Measurements from ENCODE around the gene EARS2. TPM values are rescaled to one million over a fixed set of nuclear protein-coding genes. Genes with fewer than 3 reads are reported as not detected.

The EARS2 gene
- total RNA-seq, 4 donors from 2014 or later = 13.8 to 37.4 (median 28.0) TPM

DNA sequence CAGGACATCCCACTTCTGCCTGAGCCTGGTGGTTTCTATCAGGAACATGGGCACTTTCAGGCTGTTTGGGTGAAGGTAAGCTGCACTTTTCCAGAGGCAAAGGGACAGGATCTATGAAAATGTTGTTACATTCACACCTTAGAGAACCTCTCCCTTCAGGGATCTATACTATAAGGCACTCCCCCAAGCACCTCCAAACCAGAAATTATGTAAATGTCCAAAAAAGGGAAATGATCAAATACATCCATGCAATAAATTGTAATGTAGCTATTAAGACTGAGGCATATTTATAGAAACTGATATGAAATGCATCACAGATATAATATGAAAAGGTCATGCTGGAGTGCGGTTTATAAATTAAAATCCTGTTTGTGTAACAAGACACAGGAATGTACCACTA is 80.9 kb downstream of the EARS2 start:
- H3K27me3 ChIP-seq = no peaks in the 10 kb centered on the region
- peaks cover 0 to 96% (median 0%) of the 10 kb centered on the region in 3 donors for H3K36me3 ChIP-seq
- H3K4me1 ChIP-seq = no peaks in the 10 kb centered on the region
- H3K4me3 ChIP-seq = no peak overlapping the region
- TF ChIP-seq, protein P1, sequence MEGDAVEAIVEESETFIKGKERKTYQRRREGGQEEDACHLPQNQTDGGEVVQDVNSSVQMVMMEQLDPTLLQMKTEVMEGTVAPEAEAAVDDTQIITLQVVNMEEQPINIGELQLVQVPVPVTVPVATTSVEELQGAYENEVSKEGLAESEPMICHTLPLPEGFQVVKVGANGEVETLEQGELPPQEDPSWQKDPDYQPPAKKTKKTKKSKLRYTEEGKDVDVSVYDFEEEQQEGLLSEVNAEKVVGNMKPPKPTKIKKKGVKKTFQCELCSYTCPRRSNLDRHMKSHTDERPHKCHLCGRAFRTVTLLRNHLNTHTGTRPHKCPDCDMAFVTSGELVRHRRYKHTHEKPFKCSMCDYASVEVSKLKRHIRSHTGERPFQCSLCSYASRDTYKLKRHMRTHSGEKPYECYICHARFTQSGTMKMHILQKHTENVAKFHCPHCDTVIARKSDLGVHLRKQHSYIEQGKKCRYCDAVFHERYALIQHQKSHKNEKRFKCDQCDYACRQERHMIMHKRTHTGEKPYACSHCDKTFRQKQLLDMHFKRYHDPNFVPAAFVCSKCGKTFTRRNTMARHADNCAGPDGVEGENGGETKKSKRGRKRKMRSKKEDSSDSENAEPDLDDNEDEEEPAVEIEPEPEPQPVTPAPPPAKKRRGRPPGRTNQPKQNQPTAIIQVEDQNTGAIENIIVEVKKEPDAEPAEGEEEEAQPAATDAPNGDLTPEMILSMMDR (IDR thresholded peaks at IDR 0.05) = no peak
- no peak for TF ChIP-seq POLR2A (IDR thresholded peaks at IDR 0.05)
- H3K27ac ChIP-seq = no peak overlapping the region
- DNase-seq = no peak
- no peaks in the 10 kb centered on the region for H3K9me3 ChIP-seq

Other genes starting within 250 kb of the EARS2 start
- gene COG7, start 104.2 kb downstream of the EARS2 start, total RNA-seq = 10 to 100 TPM; 20.1 to 81.7 (median 50.4) TPM
- gene GGA2, start 46.9 kb downstream of the EARS2 start, total RNA-seq = 100 to 1,000 TPM in 1 of 4 donors, 10 to 100 TPM in 3; 13.8 to 254 (median 54.7) TPM
- gene UBFD1, start 377 bp upstream of the EARS2 start, total RNA-seq = 10 to 100 TPM; 19.4 to 90.8 (median 37.9) TPM
- 100 to 1,000 TPM in 1 of 4 donors, 10 to 100 TPM in 3; 49.4 to 115 (median 92.8) TPM for gene NDUFAB1, start 39.0 kb upstream of the EARS2 start, total RNA-seq
- 10 to 100 TPM; 15.6 to 27.8 (median 19.3) TPM for gene PALB2, start 84.0 kb upstream of the EARS2 start, total RNA-seq
- gene DCTN5, start 84.1 kb upstream of the EARS2 start, total RNA-seq = 10 to 100 TPM; 14.9 to 58.0 (median 39.2) TPM
- 10 to 100 TPM; 10.9 to 40.4 (median 11.9) TPM for gene PLK1, start 121.5 kb upstream of the EARS2 start, total RNA-seq
- 100 to 1,000 TPM in 2 of 4 donors, 10 to 100 TPM in 2; 70.1 to 149 (median 92.3) TPM for gene ERN2, start 155.9 kb upstream of the EARS2 start, total RNA-seq
- gene CHP2, start 197.7 kb upstream of the EARS2 start, total RNA-seq = 100 to 1,000 TPM in 3 of 4 donors, 10 to 100 TPM in 1; 85.0 to 257 (median 166) TPM